HL-60 (cell line): ENCODE data around the gene MME.
"Not testable (repeated sequence)": the region's sequence is repeated elsewhere in the genome, so short reads cannot be mapped to it uniquely, and the experiment has no call there.

ENCODE experiments used
- CTCF ChIP-seq: IDR thresholded peaks from one replicate; pipeline ENCODE4 v1.5.1; 2011; ENCODE audit warnings: low read length, control low read depth, inconsistent platforms; ENCODE audit not compliant: insufficient read depth
- GABPA ChIP-seq: IDR thresholded peaks from 2 replicates; pipeline ENCODE4 v1.6.1; 2012; ENCODE audit warnings: low read depth
- POLR2AphosphoS5 ChIP-seq: IDR thresholded peaks from 2 replicates; pipeline ENCODE4 v1.6.1; 2012; ENCODE audit warnings: low read depth
- REST ChIP-seq: IDR thresholded peaks from 2 replicates; pipeline ENCODE4 v1.6.1; 2012; ENCODE audit warnings: low read depth; ENCODE audit not compliant: insufficient replicate concordance
- SPI1 ChIP-seq: IDR thresholded peaks from 2 replicates; pipeline ENCODE4 v1.6.1; 2012; ENCODE audit warnings: low read depth, mild to moderate bottlenecking, borderline replicate concordance

- TF ChIP-seq CTCF, GABPA, REST, POLR2AphosphoS5, SPI1: not testable (repeated sequence)
Measured at GRCh38 chr3:155134311-155134710, 54.2 kb downstream of the MME start.
